Liver (tissue), 3 donors: Measurements from ENCODE around the gene KDM6A.

Source experiments
- CTCF ChIP-seq: fragments of 150-350 bp; IDR thresholded peaks from 2 replicates; pipeline ENCODE4 v1.5.1; 2017; ENCODE audit warnings: improper control_type of control experiment, low read depth, low read length; ENCODE audit not compliant: missing input control
- FOXA1 ChIP-seq: IDR thresholded peaks from 2 replicates; pipeline ENCODE4 v1.6.1; 2016; ENCODE audit warnings: antibody characterized with exemption
- JUND ChIP-seq, 2 donors: IDR thresholded peaks; 2 replicates each; pipeline ENCODE4 v1.6.1; 2016; ENCODE audit warnings: antibody characterized with exemption in 2 of 2
- MAX ChIP-seq: IDR thresholded peaks from 2 replicates; pipeline ENCODE4 v1.6.1; 2016; ENCODE audit warnings: antibody characterized with exemption
- RAD21 ChIP-seq, 2 donors: IDR thresholded peaks; 2 replicates each; pipeline ENCODE4 v1.6.1; 2016; ENCODE audit warnings: antibody characterized with exemption in 2 of 2, mild to moderate bottlenecking in 2 of 2
- REST ChIP-seq: IDR thresholded peaks from 2 replicates; pipeline ENCODE4 v1.6.1; 2016; ENCODE audit warnings: antibody characterized with exemption, mild to moderate bottlenecking
- donor health status: healthy.
- donor health status: healthy.

GRCh38 chrX:45143455-45143854 is 270.5 kb downstream of the KDM6A start:
- TF ChIP-seq CTCF (no peak), MAX (no peak), JUND (IDR thresholded peaks at IDR 0.05) (no peak), REST (no peak), RAD21 (IDR thresholded peaks at IDR 0.05) (no peak), FOXA1 (no peak)
